Smooth muscle cell (in vitro differentiated cells): ENCODE measurements around the gene SLFN12L. TPM values are rescaled to one million over a fixed set of nuclear protein-coding genes. Genes with fewer than 3 reads are reported as not detected.
"Not testable (repeated sequence)": the region's sequence is repeated elsewhere in the genome, so short reads cannot be mapped to it uniquely, and the experiment has no call there.

Source experiments
- DNase-seq: peaks from one replicate; lab custom pipeline; 2025; ENCODE audit not compliant: unreplicated experiment; lab: John Stamatoyannopoulos, UW
- H2AFZ ChIP-seq: fragments of 200-600 bp; sonication (generic); 2 replicates; pipeline ENCODE4 v1.6.0; 2016; ENCODE audit warnings: antibody characterized with exemption, low read depth, mild to moderate bottlenecking
- H3F3A ChIP-seq: fragments of 200-600 bp; sonication (generic); 2 replicates; pipeline ENCODE4 v1.6.0; 2017; ENCODE audit warnings: antibody characterized with exemption, low read depth
- H3K27ac ChIP-seq: fragments of 200-600 bp; sonication (generic); 2 replicates; pipeline ENCODE4 v1.5.1; 2016; ENCODE audit warnings: low read depth, mild to moderate bottlenecking
- H3K27me3 ChIP-seq: fragments of 200-600 bp; sonication (generic); 2 replicates; pipeline ENCODE4 v1.6.1; 2016; ENCODE audit warnings: low read depth, mild to moderate bottlenecking
- H3K36me3 ChIP-seq: fragments of 200-600 bp; sonication (generic); 2 replicates; pipeline ENCODE4 v1.5.1; 2016; ENCODE audit warnings: low read depth
- H3K4me1 ChIP-seq: fragments of 200-600 bp; sonication (generic); 2 replicates; pipeline ENCODE4 v1.5.1; 2016; ENCODE audit warnings: low read depth
- H3K4me2 ChIP-seq: fragments of 200-600 bp; sonication (generic); 2 replicates; pipeline ENCODE4 v1.6.0; 2016; ENCODE audit warnings: mild to moderate bottlenecking
- H3K4me3 ChIP-seq: fragments of 200-600 bp; sonication (generic); 2 replicates; pipeline ENCODE4 v1.5.1; 2016; ENCODE audit warnings: mild to moderate bottlenecking
- H3K79me2 ChIP-seq: fragments of 200-600 bp; sonication (generic); 2 replicates; pipeline ENCODE4 v1.6.0; 2016; ENCODE audit warnings: low read depth, mild to moderate bottlenecking
- H3K9ac ChIP-seq: fragments of 200-600 bp; sonication (generic); 2 replicates; pipeline ENCODE4 v1.6.0; 2016; ENCODE audit warnings: low read depth
- H3K9me3 ChIP-seq: fragments of 200-600 bp; sonication (generic); replicated peaks from 2 replicates; pipeline ENCODE4 v1.5.1; 2016; ENCODE audit warnings: low read depth
- H4K20me1 ChIP-seq: fragments of 200-600 bp; sonication (generic); 2 replicates; pipeline ENCODE4 v1.6.0; 2016; ENCODE audit warnings: low read depth
- WGBS: methylation state at CpG from one replicate; pipeline ENCODE4 v1.1.7; 2016; ENCODE audit warnings: low lambda C conversion rate; 5-methylcytosine and 5-hydroxymethylcytosine counted together
- polyA plus RNA-seq: library from polyadenylated mRNA; unstranded; fragments of >200 nt; fragmentation: Nextera tagmentation; extraction: Ambion mirVana; gene quantifications from 2 replicates; pipeline ENCODE4 v1.2.1, GENCODE V29; 2016
- total RNA-seq: library from RNA; depleted of rRNA; stranded (reverse); fragments of >200 nt; gene quantifications from 2 replicates; pipeline ENCODE4 v1.2.3, GENCODE V29; 2014
- TF ChIP-seq, protein P1 (sequence below): fragments of 200-600 bp; sonication (generic); IDR thresholded peaks from 2 replicates; pipeline ENCODE4 v1.5.1; 2017; ENCODE audit warnings: borderline replicate concordance, mild to moderate bottlenecking, antibody characterized with exemption; ENCODE audit not compliant: insufficient read depth, poor library complexity, severe bottlenecking

The SLFN12L gene
- total and polyA plus RNA-seq, 2 experiments from 2014 or later, result not detected

GRCh38 chr17:35519439-35519838, 18.0 kb downstream of the SLFN12L start:
- WGBS, result 87% methylated on average over 3 of the region's 3 CpGs
- Histone ChIP-seq H3K27me3 (peaks cover 3% of the 10 kb centered on the region), H3K9me3 (no peaks in the 10 kb centered on the region), H3K79me2 (no peaks in the 10 kb centered on the region), H3F3A (no peaks in the 10 kb centered on the region), H3K36me3 (no peaks in the 10 kb centered on the region), H3K4me2 (no peak overlapping the region), H3K9ac (no peak overlapping the region), H4K20me1 (no peaks in the 10 kb centered on the region), H3K27ac (no peak overlapping the region), H3K4me3 (no peak overlapping the region), H3K4me1 (no peaks in the 10 kb centered on the region), H2AFZ (no peak overlapping the region)
- TF ChIP-seq, protein P1, sequence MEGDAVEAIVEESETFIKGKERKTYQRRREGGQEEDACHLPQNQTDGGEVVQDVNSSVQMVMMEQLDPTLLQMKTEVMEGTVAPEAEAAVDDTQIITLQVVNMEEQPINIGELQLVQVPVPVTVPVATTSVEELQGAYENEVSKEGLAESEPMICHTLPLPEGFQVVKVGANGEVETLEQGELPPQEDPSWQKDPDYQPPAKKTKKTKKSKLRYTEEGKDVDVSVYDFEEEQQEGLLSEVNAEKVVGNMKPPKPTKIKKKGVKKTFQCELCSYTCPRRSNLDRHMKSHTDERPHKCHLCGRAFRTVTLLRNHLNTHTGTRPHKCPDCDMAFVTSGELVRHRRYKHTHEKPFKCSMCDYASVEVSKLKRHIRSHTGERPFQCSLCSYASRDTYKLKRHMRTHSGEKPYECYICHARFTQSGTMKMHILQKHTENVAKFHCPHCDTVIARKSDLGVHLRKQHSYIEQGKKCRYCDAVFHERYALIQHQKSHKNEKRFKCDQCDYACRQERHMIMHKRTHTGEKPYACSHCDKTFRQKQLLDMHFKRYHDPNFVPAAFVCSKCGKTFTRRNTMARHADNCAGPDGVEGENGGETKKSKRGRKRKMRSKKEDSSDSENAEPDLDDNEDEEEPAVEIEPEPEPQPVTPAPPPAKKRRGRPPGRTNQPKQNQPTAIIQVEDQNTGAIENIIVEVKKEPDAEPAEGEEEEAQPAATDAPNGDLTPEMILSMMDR, result no peak
- DNase-seq, result no peak

DNA sequence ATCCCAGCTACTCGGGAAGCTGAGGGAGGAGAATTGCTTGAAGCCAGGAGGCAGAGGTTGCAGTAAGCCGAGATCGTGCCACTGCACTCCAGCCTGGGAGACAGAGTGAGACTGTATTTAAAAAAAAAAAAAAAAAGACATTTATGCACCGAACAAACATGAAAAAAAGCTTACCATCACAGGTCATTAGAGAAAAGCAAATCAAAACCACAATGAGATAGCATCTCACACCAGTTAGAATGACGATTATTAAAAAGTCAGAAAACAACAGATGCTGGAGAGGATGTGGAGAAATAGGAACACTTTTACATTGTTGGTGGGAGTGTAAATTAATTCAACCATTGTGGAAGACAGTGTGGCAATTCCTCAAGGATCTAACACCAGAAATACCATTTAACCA, 19.0 kb downstream of the SLFN12L start:
- WGBS, result 87% methylated on average over 5 of the region's 5 CpGs

DNA sequence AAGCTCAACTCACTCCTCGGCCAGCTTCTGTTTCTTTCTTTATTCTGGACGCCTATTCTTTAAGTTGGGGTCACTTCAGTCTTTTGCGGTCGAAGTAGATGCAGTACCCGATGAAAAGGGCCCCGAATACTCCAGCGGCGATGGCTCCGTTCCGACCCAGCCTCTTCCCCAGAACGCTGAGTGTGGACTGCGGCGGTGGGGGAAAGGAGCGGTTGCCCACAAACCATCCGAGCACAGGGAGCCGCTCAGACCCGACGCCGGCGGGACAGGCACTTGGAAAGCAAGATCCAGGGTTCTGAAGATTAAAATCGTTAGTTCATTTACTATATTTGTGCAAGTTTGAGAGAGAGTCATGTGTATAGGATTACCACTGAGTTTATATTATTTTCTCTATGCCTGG, 22.5 kb downstream of the SLFN12L start:
- Histone ChIP-seq H3K9ac (no peak overlapping the region), H4K20me1 (no peaks in the 10 kb centered on the region), H3K4me2 (no peak overlapping the region), H3F3A (no peaks in the 10 kb centered on the region), H3K4me1 (no peaks in the 10 kb centered on the region), H3K36me3 (no peaks in the 10 kb centered on the region), H2AFZ (no peak overlapping the region), H3K9me3 (no peaks in the 10 kb centered on the region), H3K79me2 (no peaks in the 10 kb centered on the region), H3K4me3 (no peak overlapping the region), H3K27me3 (peaks cover 7% of the 10 kb centered on the region), H3K27ac (no peak overlapping the region)
- WGBS, result 85% methylated on average over 21 of the region's 21 CpGs
- no peak for DNase-seq
- TF ChIP-seq, protein P1, result no peak

More for the DNA sequence above, 19.0 kb downstream of the SLFN12L start:
- not testable (repeated sequence) for H4K20me1 ChIP-seq, H2AFZ ChIP-seq, H3K79me2 ChIP-seq, H3K27me3 ChIP-seq, H3K27ac ChIP-seq, H3F3A ChIP-seq, H3K9me3 ChIP-seq, H3K4me3 ChIP-seq, H3K4me1 ChIP-seq, H3K4me2 ChIP-seq, DNase-seq, H3K9ac ChIP-seq, H3K36me3 ChIP-seq

- no peaks in the 10 kb centered on the region for H3K4me1 ChIP-seq
- DNase-seq, result no peak
- H3K9me3 ChIP-seq, result no peaks in the 10 kb centered on the region
- H3K4me2 ChIP-seq, result no peak overlapping the region
- no peak overlapping the region for H3K9ac ChIP-seq
- no peak overlapping the region for H3K27ac ChIP-seq
- H3K27me3 ChIP-seq, result peaks cover 7% of the 10 kb centered on the region
- no peak overlapping the region for H2AFZ ChIP-seq
- no peaks in the 10 kb centered on the region for H4K20me1 ChIP-seq
- H3K79me2 ChIP-seq, result no peaks in the 10 kb centered on the region
- no peak overlapping the region for H3K4me3 ChIP-seq
- TF ChIP-seq, protein P1, result no peak
- no peaks in the 10 kb centered on the region for H3F3A ChIP-seq
- 93% methylated on average over 2 of the region's 2 CpGs for WGBS
- no peaks in the 10 kb centered on the region for H3K36me3 ChIP-seq
Measured at GRCh38 chr17:35514564-35514963, 22.9 kb downstream of the SLFN12L start.
